HUES6 (cell line): ENCODE data around the gene RBM33.

Experiments
- H3K27ac ChIP-seq: 2 replicates; pipeline ENCODE4 v1.7.0; 2013; ENCODE audit warnings: low read depth, mild to moderate bottlenecking, low read length, inconsistent platforms
- H3K27me3 ChIP-seq: 2 replicates; pipeline ENCODE4 v1.6.1; 2013; ENCODE audit warnings: low read length; ENCODE audit not compliant: control insufficient read depth, insufficient read depth
- H3K36me3 ChIP-seq: 2 replicates; pipeline ENCODE4 v1.6.1; 2013; ENCODE audit warnings: low read length; ENCODE audit not compliant: control insufficient read depth, insufficient read depth
- H3K4me1 ChIP-seq: 2 replicates; pipeline ENCODE4 v1.6.1; 2013; ENCODE audit warnings: low read length; ENCODE audit not compliant: control insufficient read depth, insufficient read depth
- H3K4me3 ChIP-seq: 2 replicates; pipeline ENCODE4 v1.5.1; 2013; ENCODE audit warnings: low read depth, low read length
- H3K9ac ChIP-seq: one replicate; pipeline ENCODE4 v1.6.1; 2013; ENCODE audit warnings: mild to moderate bottlenecking, low read length
- H3K9me3 ChIP-seq: 2 replicates; pipeline ENCODE4 v1.6.1; 2013; ENCODE audit warnings: low read depth, low read length; ENCODE audit not compliant: control insufficient read depth, insufficient read depth

RBM33 gene

DNA sequence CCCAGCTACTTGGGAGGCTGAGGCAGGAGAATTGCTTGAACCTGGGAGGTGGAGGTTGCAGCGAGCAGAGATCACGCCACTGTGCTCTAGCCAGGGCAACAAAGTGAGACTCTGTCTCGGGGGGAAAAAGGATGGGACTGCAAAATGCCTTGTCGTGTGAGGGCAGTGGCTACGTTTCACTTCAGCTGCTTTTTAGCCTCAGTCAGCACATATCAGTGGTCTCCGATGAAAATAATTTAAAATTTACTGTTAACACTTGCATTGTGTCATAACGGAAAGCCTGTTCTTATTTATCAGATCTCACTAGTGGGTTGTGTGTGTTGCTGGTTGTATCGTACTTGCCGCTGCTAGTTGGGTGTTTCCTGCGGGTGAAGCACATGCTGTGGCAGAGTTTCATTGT, 61.9 kb downstream of the RBM33 start:
- no peak overlapping the region for H3K4me3 ChIP-seq
- peaks cover 82% of the 10 kb centered on the region for H3K36me3 ChIP-seq
- H3K4me1 ChIP-seq: 0 out of 2 replicates have a peak, but pooled peaks cover 5% of the 10 kb centered on the region
- H3K27me3 ChIP-seq: no peaks in the 10 kb centered on the region
- H3K27ac ChIP-seq: no peak overlapping the region
- no peaks in the 10 kb centered on the region for H3K9me3 ChIP-seq
- H3K9ac ChIP-seq: no peak overlapping the region

DNA sequence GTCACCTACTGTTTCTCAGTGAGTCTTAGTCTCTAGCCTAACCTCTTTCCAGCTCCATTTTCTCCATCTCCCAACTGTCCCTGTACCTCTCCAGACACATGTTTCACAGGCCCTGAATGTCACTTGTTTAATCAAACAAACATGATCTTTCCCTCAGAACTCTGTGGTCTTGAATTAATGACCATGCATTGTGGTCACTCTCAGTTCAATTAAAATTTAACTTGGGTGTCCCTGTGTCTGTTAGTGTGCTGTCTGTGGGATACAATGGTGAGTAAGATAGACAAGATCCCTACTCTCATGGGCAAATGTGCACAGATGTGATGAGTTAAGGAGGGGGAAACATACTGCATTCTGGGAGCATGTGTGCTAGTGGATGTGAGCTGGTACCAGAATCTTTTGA, 65.0 kb downstream of the RBM33 start:
- Histone ChIP-seq H3K4me3 (no peak overlapping the region), H3K9ac (no peak overlapping the region), H3K27me3 (no peaks in the 10 kb centered on the region), H3K4me1 (0 out of 2 replicates have a peak, but pooled peaks cover 5% of the 10 kb centered on the region), H3K9me3 (no peaks in the 10 kb centered on the region), H3K36me3 (peaks cover 81% of the 10 kb centered on the region), H3K27ac (no peak overlapping the region)

DNA sequence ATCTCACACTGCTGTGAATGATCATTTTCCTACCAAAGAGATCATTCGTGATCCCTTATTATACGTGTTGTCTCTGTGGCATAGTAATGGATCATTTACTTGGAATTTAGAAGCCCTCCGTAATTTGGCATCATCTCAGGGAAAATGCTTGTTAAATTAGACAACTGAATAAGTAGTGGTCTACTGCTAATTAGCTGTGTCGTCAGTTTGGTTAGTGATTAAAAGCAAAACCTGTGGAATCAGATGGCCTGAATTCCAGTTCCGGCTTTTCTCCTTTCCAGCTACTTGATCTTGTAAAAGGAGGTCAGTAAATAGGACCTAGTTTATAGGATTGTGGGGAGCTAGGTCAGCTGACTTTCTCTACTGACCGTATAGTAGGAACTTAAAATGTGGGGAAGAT, 65.6 kb downstream of the RBM33 start:
- H3K9me3 ChIP-seq: no peaks in the 10 kb centered on the region
- no peak overlapping the region for H3K9ac ChIP-seq
- peaks cover 84% of the 10 kb centered on the region for H3K36me3 ChIP-seq
- no peak overlapping the region for H3K4me3 ChIP-seq
- H3K27me3 ChIP-seq: no peaks in the 10 kb centered on the region
- H3K27ac ChIP-seq: no peak overlapping the region
- 0 out of 2 replicates have a peak, but pooled peaks cover 5% of the 10 kb centered on the region for H3K4me1 ChIP-seq

DNA sequence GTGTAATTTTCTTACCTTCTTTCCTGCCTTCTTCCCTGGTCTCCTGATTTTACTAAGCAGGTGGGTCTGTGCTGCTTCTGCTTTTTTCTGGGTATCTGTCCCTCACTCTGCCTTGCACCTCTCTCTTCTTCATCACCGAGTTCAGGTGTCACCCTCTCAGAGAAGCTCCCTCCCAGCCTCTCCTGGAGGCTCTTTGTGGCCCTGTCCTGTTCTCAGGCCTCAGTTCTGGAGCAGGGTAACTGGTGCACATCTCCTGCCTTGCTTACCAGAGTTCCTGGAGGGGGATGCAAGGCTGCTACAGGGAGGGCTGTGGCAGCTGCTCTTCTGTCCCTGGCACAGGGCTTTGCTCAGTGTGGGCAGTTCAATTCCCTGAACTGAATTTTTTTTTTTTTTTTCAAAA, 66.1 kb downstream of the RBM33 start:
- H3K4me3 ChIP-seq: no peak overlapping the region
- no peak overlapping the region for H3K9ac ChIP-seq
- H3K36me3 ChIP-seq: peaks cover 82% of the 10 kb centered on the region
- 0 out of 2 replicates have a peak, but pooled peaks cover 5% of the 10 kb centered on the region for H3K4me1 ChIP-seq
- H3K9me3 ChIP-seq: no peaks in the 10 kb centered on the region
- no peaks in the 10 kb centered on the region for H3K27me3 ChIP-seq
- H3K27ac ChIP-seq: 0 out of 2 replicates have a peak overlapping the region, but pooled peaks have one; percentile 20

DNA sequence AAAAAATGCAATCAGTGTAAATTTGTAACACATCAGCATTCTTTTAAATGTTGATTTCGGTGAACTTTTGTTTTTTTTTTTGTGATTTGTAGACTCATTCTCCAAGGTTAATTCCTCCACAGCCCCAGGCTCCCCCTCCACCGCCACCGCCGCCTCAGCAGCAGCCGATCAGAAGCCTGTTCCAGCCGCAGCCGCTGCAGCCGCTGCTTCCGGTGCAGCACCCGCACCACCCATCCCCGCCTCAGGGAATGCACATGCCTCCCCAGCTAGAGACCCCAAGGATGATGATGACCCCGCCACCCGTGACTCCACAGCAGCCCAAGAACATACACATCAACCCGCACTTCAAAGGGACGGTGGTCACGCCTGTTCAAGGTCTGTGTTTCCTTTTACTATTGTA, 66.6 kb downstream of the RBM33 start:
- H3K4me1 ChIP-seq: 0 out of 2 replicates have a peak, but pooled peaks cover 5% of the 10 kb centered on the region
- H3K4me3 ChIP-seq: no peak overlapping the region
- H3K9ac ChIP-seq: no peak overlapping the region
- peaks cover 79% of the 10 kb centered on the region for H3K36me3 ChIP-seq
- H3K27ac ChIP-seq: 0 out of 2 replicates have a peak overlapping the region, but pooled peaks have one; percentile 20
- H3K27me3 ChIP-seq: no peaks in the 10 kb centered on the region
- no peaks in the 10 kb centered on the region for H3K9me3 ChIP-seq

DNA sequence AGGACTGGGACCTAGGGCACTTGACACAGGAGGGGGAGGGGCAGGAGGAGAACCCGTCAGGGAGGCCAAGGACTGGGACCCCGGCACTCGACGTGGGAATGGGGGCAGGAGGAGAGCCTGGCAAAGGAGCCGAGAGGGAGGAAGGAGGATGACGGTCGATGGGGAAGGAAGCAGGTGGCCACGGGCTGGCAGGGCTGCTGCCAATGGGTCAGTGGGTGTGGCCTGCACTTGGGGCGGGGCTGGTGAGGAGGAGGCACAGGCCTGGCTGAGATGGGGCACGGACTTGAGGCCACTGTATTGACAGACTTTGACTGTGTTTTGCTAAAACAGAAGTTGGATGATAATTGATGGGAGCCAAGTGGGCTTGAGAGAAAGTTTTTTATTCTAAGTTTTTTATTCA, 68.9 kb downstream of the RBM33 start:
- no peak overlapping the region for H3K27ac ChIP-seq
- no peaks in the 10 kb centered on the region for H3K27me3 ChIP-seq
- H3K9me3 ChIP-seq: no peaks in the 10 kb centered on the region
- no peak overlapping the region for H3K4me3 ChIP-seq
- 0 out of 2 replicates have a peak, but pooled peaks cover 5% of the 10 kb centered on the region for H3K4me1 ChIP-seq
- no peak overlapping the region for H3K9ac ChIP-seq
- peaks cover 76% of the 10 kb centered on the region for H3K36me3 ChIP-seq

DNA sequence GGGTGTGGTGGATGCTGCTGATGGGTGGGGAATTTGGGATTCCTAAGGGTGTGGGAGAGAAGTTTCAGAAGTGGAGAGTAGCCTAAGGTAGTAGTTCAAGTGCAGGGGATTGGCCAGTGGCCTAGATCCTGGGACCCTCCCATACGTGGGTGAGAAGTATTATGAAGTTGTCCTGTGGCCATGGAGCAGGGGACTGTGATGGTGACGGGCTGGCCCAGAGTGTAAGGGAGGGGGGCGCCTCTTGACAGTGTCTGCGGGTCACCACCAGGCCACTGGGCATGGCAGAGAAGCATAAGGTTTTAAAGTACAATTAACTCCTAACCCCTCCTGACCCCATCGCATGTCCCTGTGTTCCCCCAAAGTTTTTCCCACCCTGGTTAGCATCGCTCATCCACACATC, 70.2 kb downstream of the RBM33 start:
- Histone ChIP-seq H3K9ac (no peak overlapping the region), H3K27me3 (no peaks in the 10 kb centered on the region), H3K4me1 (0 out of 2 replicates have a peak, but pooled peaks cover 4% of the 10 kb centered on the region), H3K9me3 (no peaks in the 10 kb centered on the region), H3K36me3 (peaks cover 67% of the 10 kb centered on the region), H3K4me3 (no peak overlapping the region), H3K27ac (no peak overlapping the region)

DNA sequence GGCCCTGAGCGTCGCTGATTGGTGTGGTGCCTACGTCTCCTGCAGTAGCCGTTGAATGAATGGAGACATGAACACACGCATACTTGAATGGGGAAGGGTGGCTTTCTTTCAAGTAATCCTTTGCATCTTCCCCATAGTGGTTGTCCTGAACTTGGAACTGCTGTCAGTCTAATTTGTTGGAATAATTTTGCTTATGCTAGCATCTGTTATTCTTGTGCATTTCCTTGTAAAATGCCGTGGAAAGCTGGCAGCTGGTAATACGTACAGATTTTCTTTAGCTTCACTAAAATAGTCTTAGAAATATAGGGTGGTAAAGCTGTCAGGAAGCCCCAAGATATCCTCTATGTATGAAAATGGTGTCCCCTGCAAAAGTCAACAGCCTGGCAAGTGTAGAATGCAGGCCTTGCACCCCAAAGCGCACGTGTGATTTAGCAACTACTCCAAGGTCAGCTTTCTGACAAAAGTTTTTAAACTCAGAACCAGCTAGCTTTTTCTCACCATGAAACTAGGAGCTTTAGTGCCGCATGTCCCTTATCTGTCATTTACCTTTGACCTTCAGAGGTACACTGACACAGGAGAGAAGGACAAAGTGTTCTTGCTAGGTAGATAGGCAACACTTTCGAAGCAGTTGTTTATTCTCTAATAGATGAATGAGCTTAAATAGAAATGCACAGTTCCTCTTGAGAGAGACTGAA, 70.8 kb downstream of the RBM33 start:
- Histone ChIP-seq H3K4me1 (no peaks in the 10 kb centered on the region), H3K36me3 (peaks cover 61% of the 10 kb centered on the region), H3K27me3 (no peaks in the 10 kb centered on the region), H3K9ac (no peak overlapping the region), H3K9me3 (no peaks in the 10 kb centered on the region), H3K27ac (no peak overlapping the region), H3K4me3 (no peak overlapping the region)

DNA sequence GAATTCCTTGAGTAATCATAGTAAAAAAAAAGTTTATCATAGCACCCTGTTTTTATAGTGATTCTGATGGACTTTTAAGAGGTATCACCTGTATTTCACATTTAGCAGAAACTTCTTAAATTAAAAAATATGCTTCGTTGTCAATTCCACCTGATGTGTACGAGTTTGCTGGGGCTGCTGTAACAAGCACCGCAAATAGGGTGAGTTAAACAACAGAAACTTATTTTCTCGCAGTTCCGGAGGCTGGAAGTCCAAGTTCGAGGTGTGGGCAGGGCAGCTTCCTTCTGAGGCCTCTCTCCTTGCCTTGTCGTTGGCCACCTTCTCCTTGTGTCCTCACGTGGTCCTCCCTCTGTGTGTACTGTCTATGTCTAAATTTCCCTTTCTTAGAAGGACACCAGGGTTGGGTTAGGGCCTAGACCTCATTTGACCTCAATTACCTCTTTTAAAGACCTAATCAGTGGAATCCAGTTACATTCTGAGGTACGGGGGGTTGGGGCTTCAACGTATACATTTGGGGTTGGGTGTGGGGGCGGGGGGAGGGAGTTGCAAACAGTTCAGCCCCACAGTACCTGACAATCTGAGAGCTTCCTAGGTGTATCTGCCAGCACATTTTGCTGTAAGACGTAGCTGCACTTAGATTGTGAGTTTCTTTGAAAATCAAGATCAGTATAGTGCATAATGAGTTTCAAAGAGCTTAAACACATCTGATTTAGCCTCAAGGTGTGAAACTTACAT, 72.7 kb downstream of the RBM33 start:
- no peaks in the 10 kb centered on the region for H3K27me3 ChIP-seq
- no peaks in the 10 kb centered on the region for H3K9me3 ChIP-seq
- no peak overlapping the region for H3K4me3 ChIP-seq
- no peaks in the 10 kb centered on the region for H3K4me1 ChIP-seq
- H3K27ac ChIP-seq: no peak overlapping the region
- peaks cover 49% of the 10 kb centered on the region for H3K36me3 ChIP-seq
- H3K9ac ChIP-seq: no peak overlapping the region

DNA sequence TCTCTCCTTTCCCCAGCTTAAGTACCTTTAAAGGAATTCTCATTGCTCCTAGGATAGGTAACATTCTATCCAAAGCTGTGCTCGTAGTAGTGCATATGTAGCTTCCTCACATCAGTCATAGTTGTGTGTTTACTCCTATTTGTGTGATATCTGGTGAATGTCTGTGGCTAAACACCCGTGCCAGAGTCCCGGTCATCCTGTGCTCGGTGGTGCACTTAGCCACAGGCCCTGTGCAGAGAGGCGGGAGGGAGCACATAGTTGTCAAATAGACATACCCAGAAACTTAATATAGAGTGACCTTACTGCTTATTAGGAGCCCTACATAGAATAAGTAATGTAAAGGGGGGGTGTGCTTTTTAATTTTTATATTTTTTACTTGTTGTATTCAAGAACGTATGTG, 76.6 kb downstream of the RBM33 start:
- Histone ChIP-seq H3K4me1 (no peaks in the 10 kb centered on the region), H3K9ac (no peak overlapping the region), H3K27ac (no peak overlapping the region), H3K4me3 (no peak overlapping the region), H3K27me3 (no peaks in the 10 kb centered on the region), H3K36me3 (peaks cover 31% of the 10 kb centered on the region), H3K9me3 (no peaks in the 10 kb centered on the region)

DNA sequence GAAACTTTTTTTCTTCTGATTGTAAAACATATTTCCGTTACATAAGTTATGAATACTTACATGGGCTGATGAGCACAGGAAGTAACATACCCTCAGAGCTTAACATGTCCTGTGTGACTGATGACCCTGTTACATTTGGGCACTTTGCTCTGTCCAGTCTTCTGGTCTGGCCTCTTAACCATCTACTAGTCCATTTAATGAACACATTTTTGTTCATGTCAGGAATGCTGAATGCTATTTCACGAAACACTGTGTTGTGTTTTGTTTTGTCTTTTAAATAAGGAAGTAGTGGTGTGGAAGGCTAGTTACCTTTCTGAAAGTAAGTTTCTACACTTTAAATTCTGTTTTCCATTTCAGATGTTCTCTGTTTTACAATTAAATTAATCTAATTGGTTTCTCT, 77.7 kb downstream of the RBM33 start:
- Histone ChIP-seq H3K4me1 (no peaks in the 10 kb centered on the region), H3K27me3 (no peaks in the 10 kb centered on the region), H3K27ac (no peak overlapping the region), H3K9ac (no peak overlapping the region), H3K9me3 (no peaks in the 10 kb centered on the region), H3K36me3 (peaks cover 22% of the 10 kb centered on the region), H3K4me3 (no peak overlapping the region)
